ENCODE results near the gene SNX24.
A peak's percentile ranks its signal among the peaks of the same experiment; 100 is the strongest.
"Not testable (repeated sequence)": the region's sequence is repeated elsewhere in the genome, so short reads cannot be mapped to it uniquely, and the experiment has no call there.

The SNX24 gene

GRCh38 chr5:122967085-122967484 lies 121.7 kb downstream of the SNX24 start:
- DNase-seq (ENCODE audit: low spot score), result no peak

GRCh38 chr5:122967625-122968024 lies 122.2 kb downstream of the SNX24 start:
- DNase-seq (ENCODE audit: low spot score), result no peak

- DNase-seq (ENCODE audit: low spot score), result not testable (repeated sequence)
Measured at GRCh38 chr5:122968056-122968455, 122.6 kb downstream of the SNX24 start.

GRCh38 chr5:122971333-122971732 lies 125.9 kb downstream of the SNX24 start:
- DNase-seq (ENCODE audit: low spot score), result no peak

GRCh38 chr5:122972877-122973276 lies 127.5 kb downstream of the SNX24 start:
- no peak for DNase-seq (ENCODE audit: low spot score)

- DNase-seq (ENCODE audit: low spot score), result not testable (repeated sequence)
Measured at GRCh38 chr5:122973759-122974158, 128.3 kb downstream of the SNX24 start.

- not testable (repeated sequence) for DNase-seq (ENCODE audit: low spot score)
Measured at GRCh38 chr5:122974251-122974650, 128.8 kb downstream of the SNX24 start.

- DNase-seq (ENCODE audit: low spot score), result no peak
Measured at GRCh38 chr5:122977319-122977718, 131.9 kb downstream of the SNX24 start.

GRCh38 chr5:122978068-122978467 lies 132.7 kb downstream of the SNX24 start:
- no peak for DNase-seq (ENCODE audit: low spot score)

- no peak for DNase-seq (ENCODE audit: low spot score)
Measured at GRCh38 chr5:122978644-122979297, 133.4 kb downstream of the SNX24 start.

GRCh38 chr5:122981846-122982245 lies 136.4 kb downstream of the SNX24 start:
- no peak for DNase-seq (ENCODE audit: low spot score)

- no peak for DNase-seq (ENCODE audit: low spot score)
Measured at GRCh38 chr5:122982376-122982775, 137.0 kb downstream of the SNX24 start.

GRCh38 chr5:122984425-122984824 lies 139.0 kb downstream of the SNX24 start:
- no peak for DNase-seq (ENCODE audit: low spot score)

GRCh38 chr5:122985006-122985700 lies 139.7 kb downstream of the SNX24 start:
- DNase-seq (ENCODE audit: low spot score), result no peak

GRCh38 chr5:122985954-122986721 lies 140.7 kb downstream of the SNX24 start:
- no peak for DNase-seq (ENCODE audit: low spot score)

GRCh38 chr5:122996091-122996490 lies 150.7 kb downstream of the SNX24 start:
- DNase-seq (ENCODE audit: low spot score), result peak; percentile 14

GRCh38 chr5:122997294-122997693 lies 151.9 kb downstream of the SNX24 start:
- DNase-seq (ENCODE audit: low spot score), result no peak

GRCh38 chr5:122999947-123000563 lies 154.6 kb downstream of the SNX24 start:
- DNase-seq (ENCODE audit: low spot score), result peak; percentile 17

GRCh38 chr5:123000731-123001130 lies 155.3 kb downstream of the SNX24 start:
- no peak for DNase-seq (ENCODE audit: low spot score)

- DNase-seq (ENCODE audit: low spot score), result no peak
Measured at GRCh38 chr5:123001808-123002207, 156.4 kb downstream of the SNX24 start.

- no peak for DNase-seq (ENCODE audit: low spot score)
Measured at GRCh38 chr5:123007182-123007581, 161.8 kb downstream of the SNX24 start.

- no peak for DNase-seq (ENCODE audit: low spot score)
Measured at GRCh38 chr5:123007754-123008153, 162.3 kb downstream of the SNX24 start.

All from Ammon's horn (tissue), 1 donor.